ENCODE results near the gene MTX2.

MTX2 gene

DNA sequence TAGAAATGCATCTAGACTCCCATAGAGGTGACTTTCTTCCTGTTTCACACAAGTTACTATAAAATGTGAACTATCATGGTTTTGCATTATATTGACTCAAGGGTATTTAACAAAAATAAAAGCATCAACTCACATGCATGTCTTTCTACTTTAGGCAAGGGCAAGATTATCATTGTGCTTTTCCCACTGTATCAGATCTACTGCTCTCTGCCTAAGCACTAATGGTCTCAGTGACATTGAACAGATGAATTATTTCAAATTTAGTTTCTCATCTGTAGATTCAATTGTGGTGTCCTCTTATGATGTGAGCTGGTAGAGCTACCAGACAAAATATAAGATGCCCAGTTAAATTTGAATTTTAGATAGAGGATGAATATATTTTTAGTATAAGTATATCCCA, 113.9 kb downstream of the MTX2 start:
- DNase-seq = no peak

DNA sequence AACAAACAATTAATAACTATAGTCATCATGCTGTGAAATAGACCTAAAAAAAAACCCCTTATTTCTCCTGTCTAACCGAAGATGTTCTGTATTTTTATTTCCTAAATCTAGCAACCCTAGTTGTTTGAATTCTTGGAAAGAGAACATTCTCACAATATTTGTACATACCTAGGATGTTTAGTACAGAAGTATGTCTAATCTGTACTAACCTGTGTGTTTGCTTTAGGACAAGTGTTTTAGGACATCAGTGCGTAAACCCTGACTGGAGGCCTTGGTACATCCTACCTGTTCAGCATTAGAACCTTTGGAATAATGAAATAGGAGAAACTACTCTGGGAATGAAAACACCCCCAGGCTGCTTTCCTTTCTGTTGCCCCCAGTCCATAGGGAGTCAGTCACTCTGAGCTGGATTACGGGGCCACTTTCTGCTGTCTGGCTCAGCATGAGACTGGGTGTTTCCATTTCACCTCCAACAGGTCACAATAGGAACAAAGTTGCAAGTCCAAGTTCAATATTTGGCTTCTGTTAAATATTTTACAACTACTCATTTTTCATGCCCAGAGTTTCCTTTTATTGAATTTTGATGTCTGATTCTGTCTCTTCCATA, 114.7 kb downstream of the MTX2 start:
- no peak for DNase-seq

DNA sequence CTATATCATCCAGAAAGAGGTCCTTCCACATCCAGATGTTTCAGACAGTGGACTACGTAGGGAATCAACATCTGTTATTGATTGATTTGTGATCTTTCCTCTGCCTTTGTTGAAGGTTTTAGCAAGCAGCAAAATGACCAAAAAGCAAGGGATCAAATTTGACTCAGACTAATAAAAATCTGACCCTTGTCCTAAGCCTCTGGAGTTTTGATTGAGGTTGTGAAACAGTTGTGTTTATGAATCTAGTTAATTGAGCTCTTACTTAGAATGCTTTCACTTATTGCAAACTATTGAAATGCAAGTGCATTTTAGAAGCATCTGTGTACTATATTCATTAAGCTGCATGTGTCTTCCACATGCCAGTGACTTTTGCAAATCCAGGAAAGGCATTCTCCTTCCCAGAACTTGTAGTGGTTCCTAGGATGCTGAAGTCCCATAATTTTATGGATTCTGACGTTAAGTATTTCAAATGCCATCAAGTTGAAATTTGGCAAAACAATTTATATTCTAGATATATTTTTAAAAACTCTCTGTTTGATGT, 116.0 kb downstream of the MTX2 start:
- DNase-seq = no peak

DNA sequence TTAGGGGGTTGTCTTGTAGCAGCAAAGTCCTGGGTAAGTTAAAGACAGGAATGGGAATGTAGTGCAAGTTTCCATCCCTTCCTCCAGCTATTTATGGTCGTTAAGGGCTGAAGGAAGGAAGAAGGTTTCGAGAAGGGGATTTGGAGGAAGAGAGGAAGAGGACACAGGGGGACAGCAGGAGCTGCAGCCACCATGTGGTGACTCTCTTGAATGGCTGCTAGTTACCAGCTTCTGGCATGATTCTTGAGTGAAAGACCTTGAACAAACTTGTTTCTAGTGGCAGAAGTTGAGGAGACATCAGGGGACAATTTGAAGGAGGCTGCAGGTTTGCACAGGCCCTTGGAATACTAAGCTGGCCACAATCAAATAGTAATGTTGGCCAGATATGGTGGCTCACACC, 116.6 kb downstream of the MTX2 start:
- DNase-seq = no peak
